GM23248 (cell line): Measurements from ENCODE around the gene FGGY. TPM values are rescaled to one million over a fixed set of nuclear protein-coding genes. Genes with fewer than 3 reads are reported as not detected.

Source experiments
- DNase-seq: peaks from one replicate; pipeline ENCODE4 v3.0.0-alpha.2; 2015
- H2AFZ ChIP-seq: fragments of 200-600 bp; sonication (generic); 2 replicates; pipeline ENCODE4 v1.6.1; 2016; ENCODE audit warnings: antibody characterized with exemption
- H3F3A ChIP-seq: fragments of 200-600 bp; sonication (generic); 2 replicates; pipeline ENCODE4 v1.6.1; 2016; ENCODE audit warnings: mild to moderate bottlenecking, antibody characterized with exemption, mixed run types; ENCODE audit not compliant: insufficient read depth
- H3K27ac ChIP-seq: fragments of 200-600 bp; sonication (generic); 2 replicates; pipeline ENCODE4 v1.5.1; 2016; ENCODE audit warnings: mild to moderate bottlenecking
- H3K27me3 ChIP-seq: fragments of 200-600 bp; sonication (generic); replicated peaks from 2 replicates; pipeline ENCODE4 v1.6.1; 2016; ENCODE audit warnings: mild to moderate bottlenecking; ENCODE audit not compliant: insufficient read depth
- H3K36me3 ChIP-seq: fragments of 200-600 bp; sonication (generic); 2 replicates; pipeline ENCODE4 v1.6.1; 2016; ENCODE audit warnings: low read depth, mild to moderate bottlenecking
- H3K4me1 ChIP-seq: fragments of 200-600 bp; sonication (generic); 2 replicates; pipeline ENCODE4 v1.6.1; 2016; ENCODE audit warnings: mild to moderate bottlenecking; ENCODE audit not compliant: insufficient read depth
- H3K4me2 ChIP-seq: fragments of 200-600 bp; sonication (generic); one replicate; pipeline ENCODE4 v1.6.1; 2016; ENCODE audit warnings: mild to moderate bottlenecking; ENCODE audit not compliant: unreplicated experiment
- H3K4me3 ChIP-seq: fragments of 200-600 bp; sonication (generic); 2 replicates; pipeline ENCODE4 v1.5.1; 2016; ENCODE audit warnings: mild to moderate bottlenecking
- H3K79me2 ChIP-seq: fragments of 200-600 bp; sonication (generic); 2 replicates; pipeline ENCODE4 v1.6.1; 2016; ENCODE audit warnings: mild to moderate bottlenecking; ENCODE audit not compliant: insufficient read depth
- H3K9ac ChIP-seq: fragments of 200-600 bp; sonication (generic); 2 replicates; pipeline ENCODE4 v1.6.1; 2016; ENCODE audit warnings: mild to moderate bottlenecking
- H3K9me2 ChIP-seq: fragments of 200-600 bp; sonication (generic); 2 replicates; pipeline ENCODE4 v1.6.1; 2016; ENCODE audit warnings: mixed run types, mild to moderate bottlenecking, moderate library complexity; ENCODE audit not compliant: insufficient read depth
- H3K9me3 ChIP-seq: fragments of 200-600 bp; sonication (generic); one replicate; pipeline ENCODE4 v1.6.1; 2017; ENCODE audit warnings: low read depth
- H4K20me1 ChIP-seq: fragments of 200-600 bp; sonication (generic); 2 replicates; pipeline ENCODE4 v1.6.0; 2016; ENCODE audit not compliant: insufficient read depth
- EZH2 ChIP-seq: fragments of 200-600 bp; sonication (generic); IDR thresholded peaks from 2 replicates; pipeline ENCODE4 v1.6.1; 2018; ENCODE audit warnings: antibody characterized with exemption, mild to moderate bottlenecking; ENCODE audit not compliant: insufficient read depth, poor library complexity, severe bottlenecking
- EZH2phosphoT487 ChIP-seq: fragments of 200-600 bp; sonication (generic); IDR thresholded peaks from 2 replicates; pipeline ENCODE4 v1.6.1; 2018; ENCODE audit warnings: antibody characterized with exemption, moderate library complexity, mild to moderate bottlenecking, low read depth; ENCODE audit not compliant: insufficient read depth
- WGBS, 2 experiments: methylation state at CpG; one replicate each; pipeline ENCODE4 v1.1.6; 2015 to 2017; ENCODE audit warnings: low lambda C conversion rate in 2 of 2, low coverage in 1 of 2; ENCODE audit errors: missing lambda C conversion rate in 2 of 2; 5-methylcytosine and 5-hydroxymethylcytosine counted together
- in situ Hi-C: fragments of 300-500 bp; cut with MboI; formaldehyde crosslinking; loops from 2 replicates; pipeline ENCODE4 v1.15.0; 2020
- polyA plus RNA-seq: library from polyadenylated mRNA; unstranded; fragments of >200 nt; fragmentation: Nextera tagmentation; extraction: Ambion mirVana; gene quantifications from 2 replicates; pipeline ENCODE4 v1.2.1, GENCODE V29; 2016
- total RNA-seq: library from RNA; depleted of rRNA; stranded (reverse); fragments of >200 nt; shearing (Covaris generic); gene quantifications from 2 replicates; pipeline ENCODE4 v1.2.3, GENCODE V29; 2014

FGGY gene
- total and polyA plus RNA-seq, 2 experiments from 2014 or later: 12.8 to 16.9 TPM

DNA sequence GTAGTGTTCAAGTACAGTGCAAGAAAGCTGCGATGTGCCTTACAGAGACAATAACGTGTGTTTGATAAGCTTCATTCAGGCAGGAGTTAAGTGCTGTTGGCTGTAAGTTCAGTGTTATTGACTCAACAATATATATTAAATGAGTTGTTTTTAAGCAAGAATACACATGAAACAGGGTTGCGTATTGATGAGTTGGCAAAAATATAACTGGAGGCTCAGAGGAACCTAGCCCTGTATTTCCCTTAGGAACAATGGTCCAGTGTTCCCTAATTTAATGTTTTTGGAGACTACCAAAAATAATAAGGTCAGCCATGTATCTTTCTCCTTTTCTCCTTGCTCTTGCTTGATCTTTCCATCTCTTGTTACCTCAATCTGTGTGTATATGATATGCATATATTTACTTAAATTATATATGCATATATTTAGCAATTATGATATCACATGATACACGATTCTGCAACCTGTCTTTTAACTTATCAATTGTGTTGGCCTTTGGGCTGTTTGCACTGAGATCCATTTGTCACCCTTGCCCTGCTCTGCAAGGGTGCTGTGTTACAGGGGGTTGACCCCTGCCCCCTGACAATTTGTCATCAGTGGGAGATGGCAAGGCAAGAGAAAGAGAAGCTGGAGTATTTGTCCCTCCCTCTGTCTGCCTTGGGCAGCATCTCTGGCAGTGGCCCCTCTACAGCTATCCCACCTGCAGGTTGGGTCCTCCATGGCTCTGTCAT, 109.7 kb downstream of the FGGY start:
- no peak overlapping the region for H3K4me2 ChIP-seq
- no peak for DNase-seq
- no peak overlapping the region for H2AFZ ChIP-seq
- H3K4me3 ChIP-seq: no peak overlapping the region
- no peaks in the 10 kb centered on the region for H3K27me3 ChIP-seq
- H3K27ac ChIP-seq: no peak overlapping the region
- WGBS, 2 experiments: 98% methylated on average over 4 of the region's 4 CpGs
- no peaks in the 10 kb centered on the region for H3K36me3 ChIP-seq
- TF ChIP-seq EZH2 (no peak), EZH2phosphoT487 (no peak)
- H3K9me2 ChIP-seq: no peaks in the 10 kb centered on the region
- no peaks in the 10 kb centered on the region for H3K79me2 ChIP-seq
- H3K9me3 ChIP-seq: no peaks in the 10 kb centered on the region
- in situ Hi-C loops: no loop called here
- H3K4me1 ChIP-seq: peaks cover 9% of the 10 kb centered on the region; the same call in 1 of the 2 replicates
- no peaks in the 10 kb centered on the region for H3F3A ChIP-seq
- no peak overlapping the region for H3K9ac ChIP-seq
- no peaks in the 10 kb centered on the region for H4K20me1 ChIP-seq

DNA sequence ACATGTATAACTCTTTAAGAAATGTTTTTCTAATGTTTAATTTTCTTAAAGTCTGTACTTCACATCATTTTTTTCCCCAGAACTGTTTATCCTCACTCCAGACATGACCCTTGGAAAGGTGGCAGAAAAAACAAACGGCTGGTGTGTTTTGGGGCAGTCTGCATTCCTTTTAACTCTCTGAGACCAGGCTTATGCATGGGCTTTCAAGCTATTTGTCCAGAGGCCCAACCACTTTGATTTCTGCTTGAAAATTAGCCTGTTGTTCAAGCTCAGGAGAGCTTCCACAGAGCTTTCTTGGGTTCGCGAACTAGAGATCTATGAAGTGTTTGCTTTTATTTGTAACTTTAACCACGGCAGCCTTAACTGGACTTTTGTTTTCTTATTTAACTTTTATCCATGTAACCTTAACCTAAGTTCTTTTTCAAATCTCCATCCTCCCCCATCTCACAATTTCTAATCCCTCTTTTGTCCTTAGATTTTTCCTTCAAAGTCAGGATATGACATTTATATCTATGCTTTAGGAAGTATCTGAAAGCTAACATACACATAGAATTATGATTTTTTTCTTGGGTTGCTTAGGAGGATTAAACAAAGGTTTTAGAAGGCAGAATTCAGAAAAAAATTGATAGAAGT, 111.8 kb downstream of the FGGY start:
- WGBS, 2 experiments: 74 to 75% methylated on average over 4 of the region's 4 CpGs
- H3K36me3 ChIP-seq: no peaks in the 10 kb centered on the region
- peaks cover 16% of the 10 kb centered on the region for H3K4me1 ChIP-seq
- H3K79me2 ChIP-seq: no peaks in the 10 kb centered on the region
- no peak for DNase-seq
- no peak overlapping the region for H3K27ac ChIP-seq
- TF ChIP-seq EZH2 (no peak), EZH2phosphoT487 (no peak)
- H3K4me2 ChIP-seq: no peak overlapping the region
- no peaks in the 10 kb centered on the region for H3K9me3 ChIP-seq
- H2AFZ ChIP-seq: peak overlapping the region; percentile 10; the same call in 1 of the 2 replicates
- in situ Hi-C loops: no loop called here
- no peaks in the 10 kb centered on the region for H3K27me3 ChIP-seq
- no peak overlapping the region for H3K9ac ChIP-seq
- H3K9me2 ChIP-seq: no peaks in the 10 kb centered on the region
- no peak overlapping the region for H3K4me3 ChIP-seq
- no peaks in the 10 kb centered on the region for H4K20me1 ChIP-seq
- H3F3A ChIP-seq: no peaks in the 10 kb centered on the region

DNA sequence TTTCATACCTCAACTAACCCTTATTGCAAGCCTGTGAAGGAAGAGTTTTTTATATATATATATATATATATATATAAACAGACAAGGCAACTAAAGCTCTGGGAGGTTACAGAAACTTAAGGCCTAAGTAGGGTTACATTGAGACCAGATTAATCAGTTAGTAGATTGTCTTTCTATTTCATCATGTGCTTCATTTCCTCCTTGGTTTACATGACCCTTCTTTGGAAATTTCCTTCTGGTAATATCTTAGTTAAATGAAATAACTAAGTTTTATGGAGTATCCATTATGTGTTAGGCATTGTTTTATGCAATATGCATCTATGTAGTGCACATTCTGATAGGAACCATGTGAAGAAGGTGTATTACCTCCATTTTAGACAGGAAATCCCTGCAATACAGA, 112.7 kb downstream of the FGGY start:
- no peaks in the 10 kb centered on the region for H3K79me2 ChIP-seq
- TF ChIP-seq EZH2: no peak
- no peak for TF ChIP-seq EZH2phosphoT487
- H3K27ac ChIP-seq: no peak overlapping the region
- H3F3A ChIP-seq: no peaks in the 10 kb centered on the region
- no peaks in the 10 kb centered on the region for H3K9me3 ChIP-seq
- H3K9me2 ChIP-seq: no peaks in the 10 kb centered on the region
- in situ Hi-C loops: no loop called here
- no peaks in the 10 kb centered on the region for H3K36me3 ChIP-seq
- H3K4me2 ChIP-seq: no peak overlapping the region
- no peaks in the 10 kb centered on the region for H3K27me3 ChIP-seq
- peaks cover 24% of the 10 kb centered on the region for H3K4me1 ChIP-seq
- 0 out of 2 replicates have a peak overlapping the region, but pooled peaks have one; percentile 10 for H2AFZ ChIP-seq
- no peaks in the 10 kb centered on the region for H4K20me1 ChIP-seq
- DNase-seq: peak; percentile 13
- no peak overlapping the region for H3K9ac ChIP-seq
- no peak overlapping the region for H3K4me3 ChIP-seq

DNA sequence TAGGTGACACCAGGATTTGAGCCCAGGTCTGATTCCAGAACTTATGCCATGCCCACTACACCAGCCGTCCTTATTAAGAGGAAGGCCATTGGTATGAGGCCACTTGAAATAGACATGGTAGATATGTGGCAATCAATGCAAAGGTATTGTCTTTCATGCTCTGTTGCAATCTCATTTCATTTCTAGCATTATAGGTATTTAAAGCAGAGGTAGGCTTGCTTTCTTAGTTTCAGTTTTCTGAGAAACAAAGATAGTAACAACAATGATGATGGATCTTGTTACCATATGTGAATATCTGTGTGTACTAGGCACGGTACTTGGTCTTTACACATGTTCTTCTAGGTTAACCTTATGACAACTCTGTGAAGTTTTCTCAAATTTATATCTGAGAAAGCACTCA, 113.1 kb downstream of the FGGY start:
- H3K79me2 ChIP-seq: no peaks in the 10 kb centered on the region
- no peak overlapping the region for H3K4me2 ChIP-seq
- H3K27ac ChIP-seq: no peak overlapping the region
- H3F3A ChIP-seq: no peaks in the 10 kb centered on the region
- DNase-seq: no peak
- H3K9ac ChIP-seq: no peak overlapping the region
- 96% methylated on average over 2 of the region's 2 CpGs for WGBS, 2 experiments
- TF ChIP-seq EZH2phosphoT487: no peak
- TF ChIP-seq EZH2: no peak
- in situ Hi-C loops: no loop called here
- H3K27me3 ChIP-seq: no peaks in the 10 kb centered on the region
- H3K4me3 ChIP-seq: no peak overlapping the region
- no peaks in the 10 kb centered on the region for H3K9me3 ChIP-seq
- no peaks in the 10 kb centered on the region for H4K20me1 ChIP-seq
- peaks cover 25% of the 10 kb centered on the region for H3K4me1 ChIP-seq
- H3K9me2 ChIP-seq: no peaks in the 10 kb centered on the region
- H2AFZ ChIP-seq: no peak overlapping the region
- H3K36me3 ChIP-seq: no peaks in the 10 kb centered on the region
